ENCODE measurements around the gene CRIM1.

DNA sequence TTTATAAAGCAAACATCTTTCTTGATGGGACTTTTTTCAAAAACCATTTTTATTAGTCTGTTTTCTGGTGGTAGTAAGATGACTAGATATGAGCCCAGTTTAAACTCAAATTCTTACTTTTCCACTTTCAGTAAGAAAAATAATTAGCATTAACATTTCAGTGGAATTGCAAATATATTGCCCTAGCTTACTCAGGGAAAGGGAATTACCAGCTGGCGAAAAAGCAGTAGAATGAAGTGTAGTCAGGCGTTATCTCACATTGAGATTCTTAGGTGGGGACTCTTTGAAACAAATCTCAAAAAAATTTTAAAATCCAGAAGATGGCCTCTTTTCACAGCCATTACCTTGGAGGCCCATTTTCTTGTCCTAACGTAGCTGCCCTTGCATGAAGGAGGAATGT, 65.8 kb downstream of the CRIM1 start:
- TF ChIP-seq YY1 (IDR thresholded peaks at IDR 0.05; ENCODE audit: insufficient read depth, insufficient read length), result no peak
- TF ChIP-seq ZNF274 (IDR thresholded peaks at IDR 0.05; ENCODE audit: low read depth, low read length), result no peak
- no peak for TF ChIP-seq SUZ12 (IDR thresholded peaks at IDR 0.05; ENCODE audit: extremely low read depth, insufficient read depth, insufficient read length)
